ENCODE measurements around the gene CCNJL.
A peak's percentile ranks its signal among the peaks of the same experiment; 100 is the strongest.

CCNJL gene

GRCh38 chr5:160289356-160289651 is 23.1 kb downstream of the CCNJL start:
- no peak for DNase-seq

GRCh38 chr5:160287378-160288051 is 24.8 kb downstream of the CCNJL start:
- DNase-seq: no peak

GRCh38 chr5:160286947-160287346 is 25.4 kb downstream of the CCNJL start:
- DNase-seq: no peak

GRCh38 chr5:160285316-160285715 is 27.0 kb downstream of the CCNJL start:
- no peak for DNase-seq

- no peak for DNase-seq
These were observed 28.0 kb downstream of the CCNJL start for GRCh38 chr5:160284291-160284873.

- no peak for DNase-seq
These were observed 31.1 kb downstream of the CCNJL start for GRCh38 chr5:160281275-160281674.

GRCh38 chr5:160280384-160281095 is 31.8 kb downstream of the CCNJL start:
- DNase-seq: no peak

GRCh38 chr5:160278343-160278742 is 34.0 kb downstream of the CCNJL start:
- no peak for DNase-seq

- no peak for DNase-seq
These were observed 37.9 kb downstream of the CCNJL start for GRCh38 chr5:160274483-160274931.

GRCh38 chr5:160272889-160273288 is 39.5 kb downstream of the CCNJL start:
- no peak for DNase-seq

- DNase-seq: no peak
These were observed 40.1 kb downstream of the CCNJL start for GRCh38 chr5:160272264-160272663.

- no peak for DNase-seq
These were observed 40.5 kb downstream of the CCNJL start for GRCh38 chr5:160271836-160272235.

GRCh38 chr5:160271396-160271795 is 41.0 kb downstream of the CCNJL start:
- DNase-seq: no peak

- no peak for DNase-seq
These were observed 41.7 kb downstream of the CCNJL start for GRCh38 chr5:160270704-160271103.

- peak; percentile 96 for DNase-seq
These were observed 43.3 kb downstream of the CCNJL start for GRCh38 chr5:160269017-160269416.

GRCh38 chr5:160268121-160268520 is 44.2 kb downstream of the CCNJL start:
- DNase-seq: peak; percentile 45

GRCh38 chr5:160266752-160267345 is 45.5 kb downstream of the CCNJL start:
- no peak for DNase-seq

GRCh38 chr5:160266044-160266443 is 46.3 kb downstream of the CCNJL start:
- no peak for DNase-seq

- no peak for DNase-seq
These were observed 49.0 kb downstream of the CCNJL start for GRCh38 chr5:160263326-160263855.

GRCh38 chr5:160262151-160263074 is 50.0 kb downstream of the CCNJL start:
- DNase-seq: no peak

GRCh38 chr5:160260881-160261815 is 51.2 kb downstream of the CCNJL start:
- peak; percentile 53 for DNase-seq

All from inflammatory macrophage treated with lipopolysaccharide for 4 hours (primary cell).